ENCODE results near the gene CBLN1.

Gene CBLN1

GRCh38 chr16:49315602-49316001, 34.0 kb upstream of the CBLN1 start:
- Histone ChIP-seq H3K27ac (ENCODE audit: poor library complexity, severe bottlenecking) (no peak overlapping the region), H3K9me3 (ENCODE audit: severe bottlenecking) (no peaks in the 10 kb centered on the region), H3K36me3 (ENCODE audit: low read depth) (no peaks in the 10 kb centered on the region), H3K27me3 (ENCODE audit: insufficient read depth, poor library complexity, severe bottlenecking) (peaks cover 17% of the 10 kb centered on the region), H3K4me1 (ENCODE audit: insufficient read depth, poor library complexity, severe bottlenecking) (no peaks in the 10 kb centered on the region), H3K4me3 (ENCODE audit: severe bottlenecking) (no peak overlapping the region)
- ATAC-seq (ENCODE audit: low read depth): no peak
- DNase-seq (ENCODE audit: low spot score): no peak
- no peak for TF ChIP-seq CTCF (IDR thresholded peaks at IDR 0.05; ENCODE audit: poor library complexity, severe bottlenecking)

- no peak for ATAC-seq (ENCODE audit: low read depth)
- H3K4me1 ChIP-seq (ENCODE audit: insufficient read depth, poor library complexity, severe bottlenecking): no peaks in the 10 kb centered on the region
- H3K9me3 ChIP-seq (ENCODE audit: severe bottlenecking): no peaks in the 10 kb centered on the region
- H3K36me3 ChIP-seq (ENCODE audit: low read depth): no peaks in the 10 kb centered on the region
- TF ChIP-seq CTCF (IDR thresholded peaks at IDR 0.05; ENCODE audit: poor library complexity, severe bottlenecking): no peak
- no peak overlapping the region for H3K27ac ChIP-seq (ENCODE audit: poor library complexity, severe bottlenecking)
- peaks cover 17% of the 10 kb centered on the region for H3K27me3 ChIP-seq (ENCODE audit: insufficient read depth, poor library complexity, severe bottlenecking)
- DNase-seq (ENCODE audit: low spot score): no peak
- no peak overlapping the region for H3K4me3 ChIP-seq (ENCODE audit: severe bottlenecking)
Observed at GRCh38 chr16:49312389-49312985, 30.8 kb upstream of the CBLN1 start.

GRCh38 chr16:49311823-49312222, 30.2 kb upstream of the CBLN1 start:
- peaks cover 15% of the 10 kb centered on the region for H3K27me3 ChIP-seq (ENCODE audit: insufficient read depth, poor library complexity, severe bottlenecking)
- TF ChIP-seq CTCF (IDR thresholded peaks at IDR 0.05; ENCODE audit: poor library complexity, severe bottlenecking): no peak

GRCh38 chr16:49307176-49307575, 25.5 kb upstream of the CBLN1 start:
- Histone ChIP-seq H3K9me3 (ENCODE audit: severe bottlenecking) (no peaks in the 10 kb centered on the region), H3K36me3 (ENCODE audit: low read depth) (no peaks in the 10 kb centered on the region)

More at GRCh38 chr16:49311823-49312222, 30.2 kb upstream of the CBLN1 start:
- ATAC-seq (ENCODE audit: low read depth) (no peak), DNase-seq (ENCODE audit: low spot score) (no peak)
- Histone ChIP-seq H3K36me3 (ENCODE audit: low read depth) (no peaks in the 10 kb centered on the region), H3K9me3 (ENCODE audit: severe bottlenecking) (no peaks in the 10 kb centered on the region), H3K4me3 (ENCODE audit: severe bottlenecking) (no peak overlapping the region), H3K4me1 (ENCODE audit: insufficient read depth, poor library complexity, severe bottlenecking) (no peaks in the 10 kb centered on the region), H3K27ac (ENCODE audit: poor library complexity, severe bottlenecking) (no peak overlapping the region)

More at GRCh38 chr16:49307176-49307575, 25.5 kb upstream of the CBLN1 start:
- DNase-seq (ENCODE audit: low spot score): no peak
- Histone ChIP-seq H3K27me3 (ENCODE audit: insufficient read depth, poor library complexity, severe bottlenecking) (no peaks in the 10 kb centered on the region), H3K27ac (ENCODE audit: poor library complexity, severe bottlenecking) (no peak overlapping the region), H3K4me1 (ENCODE audit: insufficient read depth, poor library complexity, severe bottlenecking) (no peaks in the 10 kb centered on the region), H3K4me3 (ENCODE audit: severe bottlenecking) (no peak overlapping the region)
- TF ChIP-seq CTCF (IDR thresholded peaks at IDR 0.05; ENCODE audit: poor library complexity, severe bottlenecking): no peak
- no peak for ATAC-seq (ENCODE audit: low read depth)

Data from RWPE2 (cell line).